HG02678 (cell line): Measurements from ENCODE around the gene BBS7.
A peak's percentile ranks its signal among the peaks of the same experiment; 100 is the strongest.

Source experiments
- ATAC-seq: cut with Tn5 transposase; IDR thresholded peaks from one replicate; pipeline ENCODE4 v1.9.1; 2021; ENCODE audit warnings: mild to moderate bottlenecking, moderate library complexity; ENCODE audit not compliant: unreplicated experiment

BBS7 gene, protein sequence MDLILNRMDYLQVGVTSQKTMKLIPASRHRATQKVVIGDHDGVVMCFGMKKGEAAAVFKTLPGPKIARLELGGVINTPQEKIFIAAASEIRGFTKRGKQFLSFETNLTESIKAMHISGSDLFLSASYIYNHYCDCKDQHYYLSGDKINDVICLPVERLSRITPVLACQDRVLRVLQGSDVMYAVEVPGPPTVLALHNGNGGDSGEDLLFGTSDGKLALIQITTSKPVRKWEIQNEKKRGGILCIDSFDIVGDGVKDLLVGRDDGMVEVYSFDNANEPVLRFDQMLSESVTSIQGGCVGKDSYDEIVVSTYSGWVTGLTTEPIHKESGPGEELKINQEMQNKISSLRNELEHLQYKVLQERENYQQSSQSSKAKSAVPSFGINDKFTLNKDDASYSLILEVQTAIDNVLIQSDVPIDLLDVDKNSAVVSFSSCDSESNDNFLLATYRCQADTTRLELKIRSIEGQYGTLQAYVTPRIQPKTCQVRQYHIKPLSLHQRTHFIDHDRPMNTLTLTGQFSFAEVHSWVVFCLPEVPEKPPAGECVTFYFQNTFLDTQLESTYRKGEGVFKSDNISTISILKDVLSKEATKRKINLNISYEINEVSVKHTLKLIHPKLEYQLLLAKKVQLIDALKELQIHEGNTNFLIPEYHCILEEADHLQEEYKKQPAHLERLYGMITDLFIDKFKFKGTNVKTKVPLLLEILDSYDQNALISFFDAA

DNA sequence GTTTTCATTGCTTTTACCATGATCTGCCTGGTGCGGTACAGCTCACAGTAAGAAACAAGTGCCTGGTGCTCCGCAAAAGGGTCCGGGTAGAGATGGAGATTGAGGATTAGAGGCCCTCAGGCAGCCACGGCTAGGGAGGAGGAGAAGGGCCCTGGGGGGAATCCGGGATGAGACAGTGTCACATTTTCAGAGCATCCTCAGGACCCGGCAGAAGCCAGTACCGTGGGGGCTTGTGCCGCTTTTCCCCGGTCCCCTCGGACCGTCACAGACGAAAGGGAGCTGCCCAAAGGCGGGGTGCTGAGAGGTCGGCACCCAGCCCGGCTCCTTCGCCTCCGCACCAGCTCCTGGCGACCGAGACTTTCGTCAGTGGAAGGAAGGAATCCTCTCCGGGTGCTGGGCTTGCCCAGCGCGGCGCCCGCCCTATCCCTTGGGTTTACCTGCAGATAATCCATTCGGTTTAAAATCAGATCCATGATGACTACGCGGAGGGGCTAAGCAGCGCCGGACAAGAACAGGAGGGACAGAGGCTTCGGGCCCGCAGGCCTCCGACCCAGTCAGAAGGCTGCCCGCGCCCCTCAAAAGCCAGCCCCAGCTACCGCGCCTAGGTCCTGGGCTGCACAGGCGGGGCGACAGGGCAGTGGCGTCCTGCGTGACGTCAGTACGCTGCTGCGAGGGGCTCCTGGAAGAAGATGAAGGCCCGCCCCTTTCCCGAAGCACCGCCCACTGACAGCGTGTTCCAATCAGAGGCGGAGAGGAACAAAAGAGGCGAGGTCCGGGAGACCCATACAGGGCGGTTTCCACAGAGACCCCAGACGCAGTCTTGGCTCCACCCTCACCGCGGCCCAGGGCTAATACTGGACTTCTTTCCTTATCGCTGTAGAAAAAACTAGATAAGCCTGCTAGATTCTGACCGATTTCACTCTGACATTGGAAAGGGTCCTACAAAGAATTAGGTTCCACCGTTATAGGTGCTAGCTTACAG is at the start of gene BBS7:
BBS7 (minus strand) TSS at position 634 of the 982 bp plus-strand sequence; CDS start at position 473, 161 bp downstream.
- peak; percentile 99 for ATAC-seq

DNA sequence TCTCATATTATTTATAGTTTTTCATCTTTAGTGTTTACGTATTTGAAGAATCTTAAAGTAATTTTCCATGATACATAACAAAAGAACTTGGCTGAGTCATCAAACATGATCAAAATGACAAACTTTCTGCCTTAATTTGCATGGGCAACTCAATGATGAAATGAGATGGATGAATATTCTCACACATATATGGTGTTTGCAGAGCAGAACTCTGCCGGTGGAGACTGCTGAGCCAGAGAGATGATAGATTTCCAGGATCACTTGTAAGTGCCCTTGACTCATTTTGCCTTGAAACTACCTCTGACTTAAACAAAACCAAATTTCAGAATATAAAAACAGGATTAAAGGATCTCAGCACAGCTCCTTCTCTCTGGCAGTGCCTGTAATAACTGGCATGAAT is 43.4 kb upstream of the BBS7 start:
- no peak for ATAC-seq

DNA sequence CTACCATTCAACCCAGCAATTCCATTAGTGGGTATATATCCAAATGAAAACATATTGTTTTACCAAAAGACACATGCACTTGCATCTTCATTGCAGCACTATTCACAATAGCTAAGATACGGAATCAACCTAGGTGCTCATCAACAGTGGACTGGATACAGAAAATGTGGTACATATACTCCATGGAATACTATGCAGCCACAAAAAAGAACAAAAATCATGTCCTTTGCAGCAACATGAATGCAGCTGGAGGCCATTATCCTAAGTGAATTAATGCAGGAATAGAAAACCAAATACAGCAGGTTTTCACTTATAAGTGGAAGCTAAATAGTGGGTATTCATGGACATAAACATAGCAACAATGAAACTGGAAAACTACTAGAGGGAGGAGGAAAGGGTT is 38.1 kb upstream of the BBS7 start:
- ATAC-seq: no peak

DNA sequence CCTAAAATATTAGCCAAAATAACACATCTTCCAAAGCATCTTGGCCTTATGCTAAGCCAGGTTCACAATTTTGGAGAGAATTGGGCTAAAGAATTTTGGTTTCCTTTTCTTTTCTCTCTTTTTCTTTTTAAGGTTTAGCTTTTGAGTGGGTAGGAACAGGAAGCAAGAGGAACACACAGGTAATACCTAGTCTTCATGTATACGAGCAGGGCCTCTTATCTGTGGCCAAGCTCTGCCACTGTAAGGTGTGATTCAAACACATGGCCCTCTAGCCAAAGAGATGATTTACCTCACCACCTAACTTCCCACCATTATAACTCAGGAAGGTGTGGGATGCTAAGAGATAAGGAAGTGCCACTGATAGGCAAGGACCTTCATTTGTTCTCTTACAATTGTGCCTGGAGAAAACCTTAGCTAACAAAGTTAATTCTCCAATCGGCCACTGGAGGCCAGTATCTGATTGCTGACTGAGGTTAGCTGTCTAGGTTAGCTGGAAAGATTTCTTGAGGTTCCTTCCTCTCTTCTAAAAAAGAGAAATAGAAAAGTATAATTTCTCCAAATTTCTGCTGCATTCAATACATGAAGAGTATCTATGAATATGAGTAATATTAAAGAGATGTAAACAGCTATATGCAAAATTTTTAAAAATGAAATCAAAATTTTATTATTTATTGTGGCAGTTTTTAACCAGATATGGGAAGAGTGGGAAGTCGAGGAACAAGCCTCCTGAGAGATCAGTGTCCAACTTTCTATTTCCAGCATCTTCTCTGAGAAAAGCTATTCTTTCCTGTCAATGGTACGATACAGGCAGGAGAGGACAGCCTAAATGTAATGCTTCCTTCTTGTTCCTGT is 30.1 kb upstream of the BBS7 start:
- peak; percentile 91 for ATAC-seq

DNA sequence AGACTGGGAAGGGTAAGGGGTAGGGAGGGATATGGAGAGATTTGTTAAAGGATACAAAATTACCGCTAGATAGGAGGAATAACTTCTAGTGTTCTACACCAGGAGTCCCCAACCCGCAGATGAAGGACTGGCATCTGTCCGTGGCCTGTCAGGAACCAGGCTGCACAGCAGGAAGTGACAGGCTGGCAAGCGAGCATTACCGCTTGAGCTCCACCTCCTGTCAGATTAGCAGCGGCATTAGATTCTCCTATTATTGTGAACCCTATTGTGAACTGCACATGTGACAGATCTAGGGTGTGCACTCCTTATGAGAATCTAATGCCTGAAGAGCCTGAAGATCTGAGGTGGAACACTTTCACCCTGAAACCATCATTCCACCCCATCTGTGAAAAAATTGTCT is 27.9 kb upstream of the BBS7 start:
- ATAC-seq: no peak

DNA sequence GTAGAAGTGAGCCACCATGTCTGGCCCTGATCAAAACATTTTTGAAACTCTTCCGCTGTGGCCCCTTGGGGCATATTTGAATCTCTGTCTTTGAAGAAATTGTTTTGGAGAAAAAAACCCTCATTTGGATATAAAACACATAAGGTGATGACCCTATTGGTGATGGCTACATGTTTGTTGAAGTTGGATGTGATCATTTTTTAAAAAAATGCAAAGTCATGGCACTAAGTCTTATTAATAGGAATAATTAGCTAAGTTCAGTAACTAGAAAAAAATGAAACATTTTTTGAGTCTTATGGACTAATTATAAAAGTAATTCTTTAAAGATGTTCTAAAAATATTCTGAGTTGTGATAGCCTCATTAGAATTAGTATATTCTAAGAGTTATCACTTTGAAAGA is 17.9 kb upstream of the BBS7 start:
- ATAC-seq: no peak

DNA sequence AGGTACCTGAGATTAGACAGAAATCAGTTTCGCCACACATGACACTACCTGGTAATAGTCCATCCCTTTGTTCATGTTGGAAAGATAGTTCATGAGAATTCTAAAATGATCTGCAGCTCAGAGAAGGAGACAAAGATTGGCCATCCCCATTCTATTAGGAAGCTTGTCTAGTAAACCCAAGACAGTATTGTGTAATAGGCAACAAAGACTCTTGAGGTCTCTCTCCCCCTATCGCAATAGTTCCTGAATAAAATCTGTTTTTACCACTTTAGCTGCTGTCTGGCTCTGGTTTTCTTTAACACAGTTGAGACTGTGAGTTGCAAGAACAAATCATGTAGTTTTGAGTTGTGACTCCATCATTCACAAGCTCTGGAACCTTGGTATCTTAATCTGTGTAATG is 14.8 kb upstream of the BBS7 start:
- ATAC-seq: no peak

DNA sequence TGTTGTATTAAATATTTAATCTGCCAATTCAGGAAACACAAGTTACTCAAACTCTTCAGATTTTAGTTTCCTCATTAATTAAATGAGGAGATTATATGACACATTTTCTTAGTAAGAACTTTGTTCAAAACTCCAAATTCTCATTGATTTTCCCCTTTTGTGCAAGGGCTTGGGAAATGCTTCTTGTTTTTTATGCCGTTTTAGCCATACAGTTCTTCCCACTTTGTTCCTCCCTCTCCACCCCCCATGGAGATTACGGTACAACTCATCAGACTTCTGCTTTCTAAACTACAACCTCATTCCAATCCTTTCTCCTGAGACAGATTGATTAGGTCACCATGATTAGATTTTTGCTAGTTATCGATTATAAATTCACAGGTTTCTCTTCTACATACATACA is 10.9 kb upstream of the BBS7 start:
- ATAC-seq: no peak

DNA sequence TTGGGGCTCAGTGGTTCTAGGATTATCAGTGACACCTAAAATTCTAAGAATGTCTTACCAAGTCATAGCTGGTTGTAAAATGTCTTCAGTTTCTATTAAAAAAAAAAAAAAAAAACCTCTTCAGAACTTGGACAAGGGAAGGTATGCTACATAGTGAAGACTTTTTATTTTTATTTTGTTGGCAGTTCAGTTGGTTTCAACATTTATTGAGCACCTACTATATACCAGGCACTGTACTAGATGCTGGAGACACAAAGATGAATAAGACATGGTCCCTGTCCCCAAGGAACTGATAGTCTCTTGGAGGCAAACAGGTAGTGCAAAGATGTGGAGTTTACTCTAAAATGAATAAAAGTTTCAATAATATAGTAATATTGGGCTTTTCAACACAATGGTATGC is 8.9 kb upstream of the BBS7 start:
- no peak for ATAC-seq

DNA sequence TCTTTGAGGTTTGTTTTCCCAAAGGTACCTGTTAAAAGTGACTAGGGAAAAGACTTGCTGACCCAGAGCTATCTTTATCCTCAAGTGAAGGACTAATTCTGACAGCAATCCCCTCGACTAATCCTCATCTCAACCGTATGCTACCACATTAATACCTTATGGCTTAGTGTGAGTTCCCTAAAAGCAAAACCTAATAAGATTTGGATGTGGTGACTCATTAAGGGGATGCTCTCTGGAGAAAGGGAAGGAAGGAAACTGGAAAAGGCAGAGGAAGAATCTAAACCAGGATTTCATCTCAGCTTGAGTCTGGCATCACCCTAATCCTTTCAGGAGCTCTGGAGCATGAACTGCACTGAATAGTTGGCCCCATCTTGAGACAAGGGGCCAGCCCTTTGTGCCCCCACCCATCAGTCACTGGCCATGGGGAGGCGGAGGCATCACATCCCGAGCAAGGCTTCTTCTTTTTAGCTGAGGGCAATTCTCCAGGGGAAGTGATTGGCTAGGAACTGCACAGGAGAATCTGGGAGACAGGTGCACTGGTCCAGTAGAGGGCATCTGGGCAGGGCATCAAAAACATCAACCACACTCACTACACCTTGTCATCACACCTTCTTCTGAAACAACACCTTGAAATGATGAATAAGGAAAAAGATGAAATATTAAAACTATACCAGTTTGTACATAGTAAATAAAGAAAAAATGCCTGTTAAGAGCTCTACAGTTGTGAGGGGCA is 6.9 kb upstream of the BBS7 start:
- no peak for ATAC-seq

DNA sequence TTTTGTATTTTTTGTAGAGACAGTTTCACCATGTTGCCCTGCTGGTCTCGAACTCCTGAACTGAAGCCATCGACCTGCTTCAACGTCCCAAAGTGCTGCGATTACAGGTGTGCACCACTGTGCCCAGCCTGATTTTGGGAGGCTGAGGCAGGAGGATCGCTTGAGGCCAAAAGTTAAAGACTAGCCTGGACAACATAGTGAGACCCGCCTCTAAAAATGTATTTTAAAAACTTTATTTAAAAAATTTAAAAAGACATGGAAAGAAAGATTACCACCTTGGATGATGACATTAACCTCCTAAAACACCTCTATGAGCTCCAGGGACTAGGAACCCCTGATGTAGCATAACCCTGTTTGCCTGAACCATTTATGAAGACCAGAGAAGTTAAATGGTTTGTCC is 5.8 kb upstream of the BBS7 start:
- ATAC-seq: no peak

DNA sequence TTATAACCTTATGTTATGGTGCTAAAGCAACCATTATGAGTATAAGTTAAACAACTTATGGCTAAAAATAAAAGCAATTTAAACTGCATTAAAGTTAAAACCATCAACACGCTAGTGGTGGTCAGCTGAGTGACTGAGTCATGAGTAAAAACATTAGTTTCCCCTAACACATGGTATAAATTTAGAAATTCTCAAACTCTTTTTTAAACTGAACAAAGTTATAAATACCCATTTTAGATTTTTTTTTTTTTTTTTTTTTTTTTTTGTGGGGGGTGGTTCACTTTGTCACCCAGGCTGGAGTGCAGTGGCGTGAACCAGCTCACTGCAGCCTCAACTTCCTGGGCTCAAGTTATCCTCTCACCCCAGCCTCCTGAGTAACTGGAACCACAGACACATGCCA is 5.4 kb upstream of the BBS7 start:
- no peak for ATAC-seq

DNA sequence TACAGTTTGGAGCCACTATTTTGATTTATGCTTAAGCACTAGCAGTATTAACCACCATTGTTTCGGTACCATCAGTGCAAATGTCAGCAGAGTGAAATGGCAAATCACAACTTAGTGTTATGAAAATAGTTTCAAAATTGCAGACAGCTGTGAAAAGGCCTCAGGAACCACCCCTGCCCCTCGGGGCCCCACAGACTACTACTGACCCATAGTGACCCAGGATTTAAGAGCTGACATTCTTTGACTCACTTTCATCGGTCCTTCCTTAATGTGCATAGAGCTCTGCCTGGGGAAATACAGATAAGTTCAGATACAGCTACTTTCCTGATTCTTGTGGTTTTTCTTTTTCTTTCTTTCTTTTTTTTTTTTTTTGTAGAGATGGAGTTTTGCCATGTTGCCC is 3.3 kb upstream of the BBS7 start:
- ATAC-seq: no peak

DNA sequence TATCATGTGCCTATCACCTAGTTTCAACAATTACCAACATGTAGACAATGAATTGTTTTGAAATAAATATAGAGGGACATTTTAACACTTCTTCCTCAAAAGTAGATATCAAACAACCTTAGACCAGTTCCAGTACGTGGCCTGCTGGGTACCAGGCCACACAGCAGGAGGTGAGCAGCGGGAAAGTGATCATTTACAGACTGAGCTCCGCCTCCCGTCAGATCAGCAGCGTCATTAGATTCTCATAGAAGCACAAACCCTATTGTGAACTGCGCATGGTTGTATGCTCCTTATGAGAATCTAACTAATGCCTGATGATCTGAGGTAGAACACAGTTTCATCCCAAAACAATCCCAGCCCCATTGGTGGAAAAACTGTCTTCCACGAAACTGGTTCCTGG is 6.5 kb downstream of the BBS7 start:
- ATAC-seq: no peak

DNA sequence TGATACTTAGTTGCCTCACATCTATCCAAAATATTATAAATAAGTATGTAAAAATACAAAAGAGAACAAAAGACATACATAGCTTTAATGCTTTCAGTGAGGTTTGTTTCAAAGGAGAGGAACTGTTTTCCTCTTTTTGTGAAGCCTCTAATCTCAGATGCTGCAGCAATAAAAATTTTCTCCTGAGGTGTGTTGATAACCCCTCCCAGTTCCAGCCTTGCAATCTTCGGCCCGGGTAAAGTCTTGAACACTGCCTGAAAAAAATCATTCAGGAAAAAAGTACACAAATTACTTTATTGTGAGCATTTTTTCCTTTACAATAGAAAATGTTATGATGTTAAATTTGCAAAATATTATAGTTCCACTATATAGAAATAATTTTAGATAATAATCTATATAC is 8.8 kb downstream of the BBS7 start:
- ATAC-seq: no peak

DNA sequence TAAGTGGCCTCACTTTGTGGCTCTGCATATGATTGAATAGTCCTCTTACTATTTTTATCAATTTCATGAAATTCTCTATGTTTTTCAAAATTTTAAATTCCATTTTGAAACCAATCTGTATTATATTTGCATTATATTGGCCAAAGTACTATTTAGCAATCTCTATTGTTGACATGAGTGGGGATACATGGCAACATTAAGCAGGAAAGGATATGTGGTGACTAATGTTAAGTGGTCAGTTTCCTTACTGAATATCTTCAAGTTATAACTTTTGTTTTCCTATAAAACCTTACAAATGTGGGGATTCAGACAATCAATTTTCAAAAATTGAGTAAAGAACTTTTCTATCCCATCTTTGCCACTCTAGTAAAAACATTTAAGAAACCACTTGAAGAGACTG is 10.2 kb downstream of the BBS7 start:
- no peak for ATAC-seq

DNA sequence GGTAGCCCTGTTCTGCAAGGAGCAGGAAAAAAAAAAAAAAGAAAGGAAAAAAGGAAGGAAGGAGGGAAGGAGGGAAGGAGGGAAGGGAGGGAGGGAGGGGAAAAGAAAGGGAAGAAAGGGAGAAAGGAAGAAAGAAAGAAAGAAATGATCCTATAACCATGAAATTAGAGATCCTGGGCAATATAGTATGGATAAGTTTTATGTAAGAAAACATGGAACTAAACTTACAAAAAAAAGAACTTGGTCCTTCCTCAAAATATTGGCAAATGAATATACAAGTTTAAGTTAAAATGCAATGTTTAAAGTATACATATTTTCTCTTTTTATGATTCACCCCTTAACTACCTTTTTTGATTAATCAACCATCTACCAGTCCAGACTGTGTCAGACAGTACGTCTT is 18.9 kb downstream of the BBS7 start:
- ATAC-seq: no peak

DNA sequence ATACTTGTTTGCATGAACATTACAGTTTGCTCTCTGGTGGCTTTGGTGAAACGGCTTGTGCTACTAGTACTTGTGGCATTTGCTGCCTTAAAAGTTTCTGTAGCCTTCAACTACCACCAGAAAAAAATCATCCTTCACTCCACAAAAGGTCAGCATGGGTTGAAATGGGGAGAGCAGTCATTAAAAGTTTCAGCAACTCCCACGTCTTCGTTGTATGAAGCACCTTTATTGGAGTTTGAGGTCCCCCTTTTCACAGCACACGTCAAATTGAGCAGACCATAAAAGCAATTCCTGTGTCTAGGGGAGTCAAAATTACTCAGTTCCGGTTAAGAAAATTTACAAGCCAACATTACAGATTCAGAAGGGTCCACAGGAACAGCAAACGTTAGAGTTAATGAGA is 23.6 kb downstream of the BBS7 start:
- no peak for ATAC-seq

DNA sequence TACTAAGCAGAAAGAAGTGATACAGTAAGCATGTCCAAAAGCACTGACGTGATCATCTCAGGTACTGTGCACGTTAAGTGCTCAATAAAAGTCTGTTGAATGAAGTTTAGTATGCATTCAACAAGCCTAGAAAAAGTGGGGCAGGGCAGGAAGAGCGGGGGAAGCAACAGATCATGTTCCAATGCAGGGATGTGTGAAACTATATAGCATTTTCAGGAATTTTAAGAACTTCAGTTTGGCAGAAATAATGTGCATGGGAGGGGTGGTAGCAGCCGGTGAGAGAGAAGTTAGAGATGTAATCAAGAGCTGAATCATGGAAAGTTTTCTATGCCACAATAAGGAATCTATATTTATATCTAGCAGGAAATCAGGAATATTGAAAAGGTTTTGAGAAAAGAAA is 27.4 kb downstream of the BBS7 start:
- no peak for ATAC-seq

DNA sequence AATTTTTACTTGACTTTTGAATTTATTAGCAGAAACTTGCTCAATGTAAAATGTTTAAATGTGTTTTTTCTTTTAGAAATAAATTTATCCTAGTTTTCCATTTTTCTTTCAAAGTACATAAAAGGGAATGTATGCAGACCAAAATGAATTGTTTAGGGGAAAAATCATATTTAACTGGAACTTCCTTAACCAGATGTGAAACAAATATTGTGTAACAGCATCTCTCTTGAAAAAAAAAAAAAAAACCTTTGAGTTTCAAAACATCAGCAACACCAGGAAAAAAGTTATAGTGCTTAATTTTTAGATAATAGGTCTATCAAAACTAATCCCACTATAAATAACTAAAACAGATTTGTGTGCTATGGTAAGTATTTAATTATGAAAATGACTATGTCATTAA is 32.1 kb downstream of the BBS7 start:
- ATAC-seq: no peak
